Neural cell (in vitro differentiated cells): ENCODE measurements around the gene GRK3.
"Not testable (repeated sequence)": the region's sequence is repeated elsewhere in the genome, so short reads cannot be mapped to it uniquely, and the experiment has no call there.

ENCODE experiments used
- CTCF ChIP-seq: fragments of 450-650 bp; IDR thresholded peaks from 2 replicates; pipeline ENCODE4 v1.5.1; 2014; ENCODE audit warnings: antibody characterized with exemption, mild to moderate bottlenecking, moderate library complexity; ENCODE audit not compliant: poor library complexity, severe bottlenecking
- EP300 ChIP-seq: fragments of 450-650 bp; conservative IDR thresholded peaks from 2 replicates; pipeline ENCODE4 v1.6.1; 2014; ENCODE audit warnings: antibody characterized with exemption, mild to moderate bottlenecking, moderate library complexity; ENCODE audit not compliant: poor library complexity, severe bottlenecking
- EZH2 ChIP-seq: fragments of 200-600, 300-800 bp; shearing (Covaris generic), sonication (generic); IDR thresholded peaks from 2 replicates; pipeline ENCODE4 v1.6.1; 2014; ENCODE audit warnings: antibody characterized with exemption, low read length, borderline replicate concordance, mild to moderate bottlenecking; ENCODE audit not compliant: insufficient read depth, poor library complexity, severe bottlenecking
- MXI1 ChIP-seq: fragments of 450-650 bp; conservative IDR thresholded peaks from 2 replicates; pipeline ENCODE4 v1.6.1; 2014; ENCODE audit warnings: antibody characterized with exemption, mild to moderate bottlenecking; ENCODE audit not compliant: poor library complexity, severe bottlenecking
- POLR2AphosphoS5 ChIP-seq: IDR thresholded peaks from 2 replicates; pipeline ENCODE4 v1.6.1; 2012
- RAD21 ChIP-seq: fragments of 450-650 bp; conservative IDR thresholded peaks from 2 replicates; pipeline ENCODE4 v1.6.1; 2014; ENCODE audit warnings: antibody characterized with exemption, mild to moderate bottlenecking, moderate library complexity
- SMC3 ChIP-seq: fragments of 450-650 bp; conservative IDR thresholded peaks from 2 replicates; pipeline ENCODE4 v1.6.1; 2014; ENCODE audit warnings: antibody characterized with exemption, mild to moderate bottlenecking, moderate library complexity; ENCODE audit not compliant: poor library complexity
- TAF1 ChIP-seq: IDR thresholded peaks from 2 replicates; pipeline ENCODE4 v1.6.1; 2012; ENCODE audit warnings: low read depth
- TF ChIP-seq, protein P1 (sequence below): IDR thresholded peaks from 2 replicates; pipeline ENCODE4 v1.6.1; 2012; ENCODE audit warnings: borderline replicate concordance

DNA sequence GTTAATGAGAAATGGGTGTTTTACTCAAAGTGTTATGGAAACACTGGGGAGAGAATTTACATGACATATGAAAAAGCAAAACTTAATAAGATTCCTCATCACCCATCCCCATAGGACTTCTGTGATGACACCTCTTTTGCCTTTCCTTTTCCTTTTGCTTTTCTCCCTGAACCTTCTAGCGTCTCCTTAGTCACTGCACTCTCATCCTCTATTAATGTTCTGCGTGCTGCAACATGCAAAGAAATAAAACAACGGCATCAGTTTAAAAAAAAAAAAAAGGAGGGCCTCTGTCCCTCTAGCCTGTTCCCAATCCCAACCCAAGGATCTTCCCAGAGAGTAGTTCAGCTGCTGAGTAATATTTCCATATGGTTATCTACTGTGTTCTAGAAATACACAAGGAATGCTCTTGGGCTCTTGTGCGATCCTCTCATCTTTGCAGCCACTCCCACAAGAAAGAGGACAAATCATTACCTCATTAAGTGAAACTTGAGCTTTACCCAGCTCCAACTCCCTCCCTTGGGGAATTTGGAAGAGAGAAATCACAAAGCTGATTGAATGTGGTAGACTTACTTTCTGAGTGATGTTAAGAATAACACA is 34.8 kb upstream of the GRK3 start:
- TF ChIP-seq CTCF, RAD21, EP300, POLR2AphosphoS5, TAF1, EZH2, SMC3, MXI1: not testable (repeated sequence)
- TF ChIP-seq, protein P1, sequence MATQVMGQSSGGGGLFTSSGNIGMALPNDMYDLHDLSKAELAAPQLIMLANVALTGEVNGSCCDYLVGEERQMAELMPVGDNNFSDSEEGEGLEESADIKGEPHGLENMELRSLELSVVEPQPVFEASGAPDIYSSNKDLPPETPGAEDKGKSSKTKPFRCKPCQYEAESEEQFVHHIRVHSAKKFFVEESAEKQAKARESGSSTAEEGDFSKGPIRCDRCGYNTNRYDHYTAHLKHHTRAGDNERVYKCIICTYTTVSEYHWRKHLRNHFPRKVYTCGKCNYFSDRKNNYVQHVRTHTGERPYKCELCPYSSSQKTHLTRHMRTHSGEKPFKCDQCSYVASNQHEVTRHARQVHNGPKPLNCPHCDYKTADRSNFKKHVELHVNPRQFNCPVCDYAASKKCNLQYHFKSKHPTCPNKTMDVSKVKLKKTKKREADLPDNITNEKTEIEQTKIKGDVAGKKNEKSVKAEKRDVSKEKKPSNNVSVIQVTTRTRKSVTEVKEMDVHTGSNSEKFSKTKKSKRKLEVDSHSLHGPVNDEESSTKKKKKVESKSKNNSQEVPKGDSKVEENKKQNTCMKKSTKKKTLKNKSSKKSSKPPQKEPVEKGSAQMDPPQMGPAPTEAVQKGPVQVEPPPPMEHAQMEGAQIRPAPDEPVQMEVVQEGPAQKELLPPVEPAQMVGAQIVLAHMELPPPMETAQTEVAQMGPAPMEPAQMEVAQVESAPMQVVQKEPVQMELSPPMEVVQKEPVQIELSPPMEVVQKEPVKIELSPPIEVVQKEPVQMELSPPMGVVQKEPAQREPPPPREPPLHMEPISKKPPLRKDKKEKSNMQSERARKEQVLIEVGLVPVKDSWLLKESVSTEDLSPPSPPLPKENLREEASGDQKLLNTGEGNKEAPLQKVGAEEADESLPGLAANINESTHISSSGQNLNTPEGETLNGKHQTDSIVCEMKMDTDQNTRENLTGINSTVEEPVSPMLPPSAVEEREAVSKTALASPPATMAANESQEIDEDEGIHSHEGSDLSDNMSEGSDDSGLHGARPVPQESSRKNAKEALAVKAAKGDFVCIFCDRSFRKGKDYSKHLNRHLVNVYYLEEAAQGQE = not testable (repeated sequence)
